Measurements from ENCODE around the gene NOP53.

GRCh38 chr19:47726467-47726866, 18.9 kb upstream of the NOP53 start:
- TF ChIP-seq CTCF (IDR thresholded peaks at IDR 0.05; ENCODE audit: low read length) (no peak), EZH2 (optimal IDR thresholded peaks at IDR 0.05; ENCODE audit: low read depth, low read length) (no peak)
